Activated CD4-positive, alpha-beta T cell treated with anti-CD3 and anti-CD28 coated beads, Interleukin-2, amount 50 U/mL, for 1 hour (primary cell): ENCODE measurements around the gene CCDC190.
"Not testable (repeated sequence)": the region's sequence is repeated elsewhere in the genome, so short reads cannot be mapped to it uniquely, and the experiment has no call there.

Experiments used
- DNase-seq: peaks from one replicate; pipeline ENCODE4 v3.0.0-alpha.2; 2020

CCDC190 gene

GRCh38 chr1:162876751-162877150 lies 15.8 kb upstream of the CCDC190 start:
- no peak for DNase-seq

DNA sequence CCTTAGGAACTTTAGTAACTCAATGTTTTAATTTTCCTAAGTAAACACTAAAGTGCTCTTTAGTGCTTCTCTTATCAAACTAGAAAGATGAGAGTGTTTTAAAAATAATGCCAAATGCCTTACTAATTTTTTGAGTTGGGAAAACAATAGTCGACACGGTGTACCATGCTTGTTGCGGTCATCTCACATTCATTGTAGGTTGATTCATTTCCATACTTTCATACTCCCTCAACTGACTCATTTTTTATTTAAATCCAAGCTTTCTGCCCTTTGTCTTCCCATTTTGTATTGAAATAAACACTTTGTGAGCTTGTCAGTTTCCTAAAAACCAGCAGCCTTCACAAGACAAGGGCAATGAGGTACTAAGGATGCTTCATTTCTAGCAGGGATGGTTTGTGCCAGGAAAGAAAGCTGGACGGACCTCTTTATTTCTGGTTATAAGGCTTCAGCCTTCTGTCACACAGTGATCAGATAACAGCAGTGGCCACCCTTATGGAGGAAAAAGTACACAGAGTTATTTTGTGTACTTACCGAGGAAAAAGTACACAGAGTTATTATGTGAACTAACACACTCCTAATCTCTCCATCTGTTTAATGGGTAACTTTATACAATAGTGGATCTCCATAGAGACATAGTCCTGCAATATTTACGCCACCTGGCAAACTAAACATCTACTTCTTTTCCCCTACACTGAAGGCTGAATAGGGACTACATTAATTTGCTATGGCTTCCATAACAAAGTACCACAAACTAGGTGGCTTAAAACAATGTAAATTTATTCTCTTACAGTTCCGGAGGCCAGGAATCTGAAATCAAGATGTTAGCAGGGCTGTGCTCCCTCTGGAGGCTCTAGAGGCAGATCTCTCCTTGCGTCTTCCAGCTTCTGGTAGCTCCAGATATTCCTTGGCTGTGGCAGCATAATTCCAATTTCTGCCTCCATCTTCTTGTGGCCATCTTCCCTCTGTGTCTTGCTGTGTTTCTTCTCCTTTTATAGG lies 13.0 kb upstream of the CCDC190 start:
- no peak for DNase-seq

- no peak for DNase-seq
Observed at GRCh38 chr1:162872981-162873380, 12.0 kb upstream of the CCDC190 start.

GRCh38 chr1:162871417-162871816 lies 10.4 kb upstream of the CCDC190 start:
- DNase-seq: not testable (repeated sequence)

DNA sequence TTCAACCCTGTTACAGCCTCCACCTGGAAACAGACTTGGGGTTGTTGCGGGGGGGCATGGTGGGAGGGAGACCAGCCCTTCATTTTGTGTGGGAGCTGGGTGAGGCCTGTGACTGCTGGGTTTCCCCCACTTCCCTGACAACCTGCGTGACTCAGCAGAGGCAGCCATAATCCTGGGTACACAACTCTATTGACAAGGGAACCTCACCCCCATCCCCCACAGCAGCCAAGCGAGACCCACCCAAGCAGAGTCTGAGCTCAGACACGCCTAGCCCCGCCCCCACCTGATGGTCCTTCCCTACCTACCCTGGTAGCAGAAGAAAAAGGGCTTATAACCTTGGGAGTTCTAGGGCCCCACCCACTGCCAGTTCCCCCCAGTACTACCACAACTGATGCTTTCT lies 8.0 kb upstream of the CCDC190 start:
- no peak for DNase-seq

GRCh38 chr1:162861625-162862024 lies 650 bp upstream of the CCDC190 start:
- no peak for DNase-seq

DNA sequence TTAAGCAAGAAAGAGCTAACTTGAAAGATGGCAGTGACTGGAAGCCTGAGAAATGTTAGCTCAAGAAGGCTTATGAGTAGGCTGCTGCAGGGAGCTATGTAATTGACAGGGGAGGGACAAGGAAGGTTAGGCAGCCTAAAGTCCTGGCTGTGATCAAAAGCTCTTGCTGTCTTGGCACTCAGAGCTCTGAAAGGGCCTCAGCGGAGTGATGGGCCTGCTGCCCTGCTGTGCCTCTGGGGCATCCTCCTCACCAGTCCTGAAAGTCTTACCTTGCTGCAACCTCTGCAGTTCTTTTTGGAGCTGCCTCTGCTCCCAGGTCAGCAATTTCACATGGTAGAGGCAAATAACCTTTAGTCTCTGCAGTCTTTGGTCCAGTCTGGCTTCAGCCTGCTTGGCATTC lies 1.8 kb downstream of the CCDC190 start:
- no peak for DNase-seq

DNA sequence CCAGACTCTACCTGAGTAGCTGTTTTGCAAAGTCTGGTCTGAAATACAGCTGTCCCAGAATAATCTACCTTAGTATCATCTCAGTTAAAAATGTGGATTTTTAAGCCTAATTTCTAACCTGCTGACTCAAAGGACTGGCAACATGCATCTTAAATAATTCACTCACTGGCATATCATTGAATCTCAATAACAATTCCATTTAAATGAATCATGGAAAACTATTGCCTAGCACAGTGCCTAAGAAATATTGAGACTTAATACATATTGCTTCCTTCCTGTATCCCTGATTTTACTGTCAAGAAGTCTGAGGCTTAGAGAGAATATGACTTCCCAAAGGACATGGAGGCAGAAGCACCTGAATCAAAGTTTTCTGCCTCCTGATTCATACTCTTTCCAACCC lies 3.1 kb downstream of the CCDC190 start:
- DNase-seq: no peak

DNA sequence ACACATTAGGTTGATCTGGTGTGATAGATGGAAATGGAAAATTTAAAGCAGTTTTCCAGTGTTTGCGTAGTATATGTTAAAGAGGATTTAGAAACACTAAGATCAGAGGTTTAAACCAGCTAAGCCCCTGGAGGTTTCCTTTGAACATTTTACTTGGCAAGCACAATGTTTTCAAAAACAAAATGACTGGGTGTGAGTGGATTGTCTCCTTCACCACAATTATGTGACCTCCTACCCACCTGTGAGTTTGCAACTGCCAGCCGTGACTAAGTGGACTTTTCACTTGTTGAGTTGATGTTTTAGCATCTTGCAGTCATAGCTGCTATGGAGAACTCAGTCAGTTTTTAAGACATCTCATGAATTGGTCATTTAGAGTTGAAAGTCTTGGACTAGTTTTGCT lies 4.7 kb downstream of the CCDC190 start:
- no peak for DNase-seq

DNA sequence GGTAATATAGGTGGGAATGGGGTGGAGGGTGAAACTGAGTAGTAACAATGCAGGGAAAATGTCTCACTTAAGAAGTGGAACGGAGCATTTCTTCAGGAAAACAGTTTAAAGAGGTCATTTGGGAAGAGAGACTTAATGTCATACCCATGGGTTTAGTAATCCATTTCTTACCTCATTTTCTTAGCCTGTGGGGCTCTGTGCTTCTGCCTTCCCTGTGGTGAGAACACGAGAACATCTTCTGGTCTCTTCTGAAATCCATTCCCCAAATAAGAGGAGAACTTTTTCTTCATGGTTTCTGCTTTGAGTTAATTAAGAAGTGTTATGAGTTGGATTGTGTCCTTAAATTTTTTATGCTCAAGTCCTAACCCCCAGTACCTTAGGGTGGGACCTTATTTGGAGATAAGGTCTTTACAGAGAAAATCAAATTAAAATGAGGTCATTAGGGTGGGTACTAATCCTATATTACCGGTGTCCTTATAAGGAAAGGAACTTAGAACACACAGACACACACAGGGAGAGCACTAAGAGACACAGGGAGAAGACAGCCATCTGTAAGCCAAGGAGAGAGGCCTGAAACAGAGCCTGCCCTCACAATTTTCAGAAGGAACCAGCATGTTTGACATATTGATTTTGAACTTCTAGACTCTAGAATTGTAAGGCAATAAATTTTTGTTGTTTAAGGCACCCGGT lies 5.4 kb downstream of the CCDC190 start:
- no peak for DNase-seq

- DNase-seq: peak; percentile 38
Observed at GRCh38 chr1:162854245-162854882, 6.6 kb downstream of the CCDC190 start.

GRCh38 chr1:162851341-162851740 lies 9.6 kb downstream of the CCDC190 start:
- DNase-seq: no peak

DNA sequence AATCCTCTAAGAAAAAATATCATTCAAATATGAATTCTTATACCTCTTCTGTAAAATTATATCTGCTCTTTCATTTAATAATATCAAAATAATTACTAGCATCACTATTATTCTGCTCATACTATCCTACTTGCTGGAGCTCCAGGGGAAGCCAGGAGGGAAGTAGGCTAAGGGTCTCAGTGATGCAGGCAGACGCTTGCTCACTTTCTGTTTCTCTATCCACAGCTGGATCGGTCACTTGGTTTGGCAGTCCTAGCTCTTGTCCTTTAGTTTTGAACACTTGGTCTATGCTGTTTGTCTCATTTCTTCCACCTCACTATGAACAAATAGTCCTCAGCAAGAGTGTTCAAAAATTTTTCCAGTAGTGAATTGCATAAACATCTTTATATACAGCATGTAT lies 11.3 kb downstream of the CCDC190 start:
- DNase-seq: no peak

GRCh38 chr1:162847839-162848453 lies 13.0 kb downstream of the CCDC190 start:
- DNase-seq: peak; percentile 82

DNA sequence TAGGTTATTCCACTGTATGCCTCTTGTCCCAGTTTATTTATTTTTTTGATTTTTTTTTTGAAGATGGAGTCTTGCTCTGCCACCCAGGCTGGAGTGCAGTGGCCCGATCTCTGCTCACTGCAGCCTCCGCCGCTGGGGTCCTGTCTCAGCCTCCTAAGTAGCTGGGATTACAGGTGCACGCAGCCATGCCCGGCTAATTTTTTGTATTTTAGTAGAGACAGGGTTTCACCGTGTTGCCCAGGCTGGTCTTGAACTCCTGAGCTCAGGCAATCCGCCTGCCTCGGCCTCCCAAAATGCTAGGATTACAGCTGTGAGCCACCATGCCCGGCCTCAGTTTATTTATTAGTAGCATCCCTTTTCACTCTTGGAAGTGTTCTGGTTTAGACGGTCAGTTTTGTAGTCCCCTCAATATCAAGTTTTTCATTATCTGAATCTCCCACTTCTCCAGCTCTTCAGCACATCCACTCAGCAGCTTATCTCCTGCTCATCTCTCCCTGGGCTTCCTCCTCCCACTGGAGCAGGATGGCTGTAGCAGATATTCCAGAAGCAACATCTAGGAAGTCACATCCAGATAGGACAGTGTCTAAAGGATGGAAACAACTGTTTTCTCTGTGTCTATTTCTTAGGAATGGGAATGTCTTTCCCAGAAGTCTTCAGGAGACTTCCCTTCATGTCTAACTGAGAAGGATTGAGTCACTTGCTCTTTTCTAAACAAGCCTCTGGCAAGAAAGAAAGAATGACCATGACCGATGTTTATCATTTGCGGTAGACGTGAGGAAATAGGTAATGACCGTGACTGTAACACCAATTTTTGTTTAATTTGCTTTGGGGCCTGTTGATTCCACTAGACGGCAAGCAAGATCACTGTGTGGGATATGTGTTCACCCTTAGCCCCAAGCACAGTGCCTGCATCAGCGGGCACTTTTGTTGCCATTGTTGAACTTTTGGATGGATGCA lies 14.4 kb downstream of the CCDC190 start:
- DNase-seq: no peak

DNA sequence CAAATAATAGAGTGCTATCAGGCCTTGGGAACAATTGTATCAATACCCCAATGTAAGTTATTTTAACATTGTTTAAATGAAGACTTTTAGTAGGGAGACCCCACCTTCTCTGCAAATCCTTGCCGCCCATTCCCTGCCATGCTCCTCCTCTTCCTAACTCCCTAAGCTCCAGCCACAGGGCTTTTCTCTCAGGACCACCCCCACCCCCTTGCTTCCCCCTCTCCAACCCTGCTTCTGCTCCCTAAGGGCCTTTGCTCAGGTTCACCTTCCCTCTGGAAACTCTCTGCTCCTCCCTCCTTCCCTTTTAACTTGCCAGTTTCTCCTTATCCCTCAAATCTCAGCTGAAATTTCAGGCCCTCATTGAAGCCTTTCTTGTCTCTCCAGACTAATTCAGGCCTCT lies 16.8 kb downstream of the CCDC190 start:
- DNase-seq: no peak

DNA sequence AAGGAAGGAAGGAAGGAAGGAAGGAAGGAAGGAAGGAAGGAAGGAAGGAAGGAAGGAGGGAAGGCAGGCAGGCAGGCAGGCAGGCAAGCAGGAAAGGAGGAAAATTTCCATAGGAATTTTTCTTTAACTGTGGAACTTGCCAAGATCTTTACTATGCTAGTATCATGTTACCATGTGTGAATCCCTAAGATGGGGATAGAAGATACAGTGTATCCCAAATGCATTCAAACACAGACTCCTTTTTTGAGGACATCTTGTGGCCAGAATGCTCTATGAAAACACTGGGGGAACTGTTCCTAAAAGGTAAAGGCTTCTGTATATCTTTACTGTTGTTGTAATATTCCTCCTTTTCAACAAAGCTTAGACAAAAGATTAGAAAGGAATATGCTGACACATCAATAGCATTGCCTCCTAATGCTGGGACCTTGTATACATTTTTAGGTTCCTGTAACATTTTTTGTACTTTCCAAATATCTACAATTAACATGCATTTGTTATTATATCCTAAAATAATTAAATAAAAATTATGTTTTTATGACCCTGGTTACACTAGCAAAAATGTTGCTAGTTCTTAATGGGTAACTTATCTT lies 20.6 kb downstream of the CCDC190 start:
- DNase-seq: no peak

- no peak for DNase-seq
Observed at GRCh38 chr1:162838863-162839262, 22.1 kb downstream of the CCDC190 start.

DNA sequence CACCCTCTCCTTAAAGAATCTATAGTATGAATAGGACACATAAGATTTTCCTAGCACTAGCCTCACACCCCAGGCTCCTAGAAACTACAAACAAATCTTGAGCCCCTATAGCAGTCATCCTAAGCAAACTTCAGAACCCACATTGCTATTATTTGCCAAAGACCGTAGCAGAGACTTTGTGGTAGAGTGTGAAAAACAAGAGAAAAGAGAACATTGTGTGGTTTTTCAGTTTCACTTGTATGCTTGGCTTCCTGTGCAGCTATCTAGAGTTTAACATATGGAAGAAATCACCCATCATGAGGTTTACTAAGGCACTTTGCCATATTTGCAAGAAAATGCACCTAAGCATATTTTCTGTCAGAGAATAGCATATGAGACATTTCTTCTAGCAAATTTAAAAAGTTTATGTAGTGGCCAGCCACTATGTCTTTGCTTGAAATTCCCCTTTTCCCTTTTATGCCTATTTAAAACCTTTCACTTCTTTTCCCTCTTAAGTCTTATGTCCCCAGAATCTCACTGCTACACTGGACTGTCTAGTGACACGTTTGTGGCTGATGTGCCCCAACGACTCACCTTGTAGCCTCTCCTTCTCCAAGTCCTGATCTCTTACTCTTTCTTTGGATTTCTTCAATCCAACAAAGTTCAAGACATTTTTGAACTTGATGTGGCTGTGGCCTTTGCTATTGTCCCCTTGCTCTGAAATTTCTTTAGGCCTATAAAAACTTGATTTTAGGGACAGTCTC lies 25.6 kb downstream of the CCDC190 start:
- no peak for DNase-seq

- no peak for DNase-seq
Observed at GRCh38 chr1:162832470-162832869, 28.5 kb downstream of the CCDC190 start.

DNA sequence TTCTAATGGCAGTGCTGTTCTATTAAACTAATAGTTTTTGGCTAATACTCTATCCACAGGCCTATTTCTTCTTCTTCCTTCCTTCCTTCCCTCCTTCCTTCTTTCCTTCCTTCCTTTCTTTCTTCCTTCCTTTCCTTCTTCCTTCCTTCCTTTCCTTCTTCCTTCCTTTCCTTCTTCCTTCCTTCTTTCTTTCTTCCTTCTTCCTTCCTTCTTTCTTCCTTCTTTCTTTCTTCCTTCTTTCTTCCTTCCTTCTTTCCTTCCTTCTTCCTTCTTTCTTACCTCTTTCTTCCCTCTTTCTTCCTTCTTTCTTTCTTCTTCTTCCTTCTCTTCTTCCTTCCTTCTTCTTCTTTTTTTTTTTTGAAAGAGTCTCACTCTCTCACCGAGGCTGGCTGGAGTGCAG lies 31.7 kb downstream of the CCDC190 start:
- no peak for DNase-seq
